DOHH2 (cell line): ENCODE results near the gene COL1A2.

ENCODE experiments used
- CTCF ChIP-seq: fragments of 200-600 bp; sonication (generic); IDR thresholded peaks from one replicate; pipeline ENCODE4 v1.5.1; 2014; ENCODE audit warnings: antibody characterized with exemption, mild to moderate bottlenecking, low read depth, low read length; ENCODE audit not compliant: poor library complexity, severe bottlenecking
- EZH2phosphoT487 ChIP-seq: fragments of 200-600 bp; sonication (generic); IDR thresholded peaks from 2 replicates; pipeline ENCODE4 v1.6.1; 2017; ENCODE audit warnings: borderline replicate concordance, mild to moderate bottlenecking, antibody characterized with exemption, low read length, moderate library complexity, mixed read lengths

GRCh38 chr7:94396037-94396431 is 1.3 kb downstream of the COL1A2 start:
- no peak for TF ChIP-seq CTCF
- TF ChIP-seq EZH2phosphoT487: no peak
